ENCODE results near the gene RPGR. TPM values are rescaled to one million over a fixed set of nuclear protein-coding genes. Genes with fewer than 3 reads are reported as not detected.

Gene RPGR
- polyA plus RNA-seq, 1 donor (not counting 4 experiments of a cell fraction or from before 2014, with no cell fraction given) = 2.4 TPM

GRCh38 chrX:38273453-38273852 is 53.9 kb downstream of the RPGR start:
- no peaks in the 10 kb centered on the region for H3K9me1 ChIP-seq (ENCODE audit: control insufficient read depth, extremely low read depth, insufficient read depth, low read length)
- no peaks in the 10 kb centered on the region for H4K20me1 ChIP-seq (ENCODE audit: control insufficient read depth, extremely low read depth, insufficient read depth, low read length)
- H3K9ac ChIP-seq (ENCODE audit: control insufficient read depth, extremely low read depth, insufficient read depth, low read length) = no peak overlapping the region
- H3K9me3 ChIP-seq (ENCODE audit: control insufficient read depth, low read depth, low read length) = no peaks in the 10 kb centered on the region
- no peaks in the 10 kb centered on the region for H3K79me2 ChIP-seq (ENCODE audit: control insufficient read depth, insufficient read depth, low read length)
- TF ChIP-seq EZH2 (IDR thresholded peaks at IDR 0.05; ENCODE audit: low read length) (no peak), CTCF (optimal IDR thresholded peaks at IDR 0.05 in 1 of 3, IDR thresholded peaks at IDR 0.05 in 1 of 3, conservative IDR thresholded peaks at IDR 0.05 in 1 of 3; ENCODE audit: extremely low read depth in 1 of 3, insufficient read depth in 2 of 3, low read length in 3 of 3) (no peak)
- no peaks in the 10 kb centered on the region for H3K27me3 ChIP-seq (ENCODE audit: control insufficient read depth, extremely low read depth, insufficient read depth, low read length)
- no peak overlapping the region for H3K27ac ChIP-seq (ENCODE audit: control insufficient read depth, insufficient read depth, low read length)
- no peak overlapping the region for H2AFZ ChIP-seq (ENCODE audit: control insufficient read depth, low read length)
- dilution Hi-C loops (cut with MboI; ENCODE audit: extremely low pct_ligation_motif_present, low sequenced_read_pairs) = no loop called here
- DNase-seq (ENCODE audit: low read depth, low spot score) = no peak
- H3K4me2 ChIP-seq (ENCODE audit: control insufficient read depth, extremely low read depth, insufficient read depth, low read depth, low read length) = no peak overlapping the region
- no peaks in the 10 kb centered on the region for H3K36me3 ChIP-seq (ENCODE audit: control insufficient read depth in 2 of 2, extremely low read depth in 1 of 2, insufficient read depth in 2 of 2, low read length in 2 of 2)
- H3K4me3 ChIP-seq (ENCODE audit: control insufficient read depth in 2 of 3, extremely low read depth in 1 of 3, insufficient read depth in 2 of 3, low read depth in 1 of 3, low read length in 3 of 3) = no peak overlapping the region
- no peak for FAIRE-seq
- H3K4me1 ChIP-seq (ENCODE audit: control insufficient read depth, extremely low read depth, insufficient read depth, low read length) = peaks cover 10% of the 10 kb centered on the region

- Histone ChIP-seq H2AFZ (ENCODE audit: control insufficient read depth, low read length) (no peak overlapping the region), H3K4me1 (ENCODE audit: control insufficient read depth, extremely low read depth, insufficient read depth, low read length) (peaks cover 9% of the 10 kb centered on the region), H3K27ac (ENCODE audit: control insufficient read depth, insufficient read depth, low read length) (no peak overlapping the region), H3K9me3 (ENCODE audit: control insufficient read depth, low read depth, low read length) (no peaks in the 10 kb centered on the region), H3K9ac (ENCODE audit: control insufficient read depth, extremely low read depth, insufficient read depth, low read length) (no peak overlapping the region), H4K20me1 (ENCODE audit: control insufficient read depth, extremely low read depth, insufficient read depth, low read length) (no peaks in the 10 kb centered on the region), H3K4me3 (ENCODE audit: control insufficient read depth in 2 of 3, extremely low read depth in 1 of 3, insufficient read depth in 2 of 3, low read depth in 1 of 3, low read length in 3 of 3) (no peak overlapping the region), H3K27me3 (ENCODE audit: control insufficient read depth, extremely low read depth, insufficient read depth, low read length) (no peaks in the 10 kb centered on the region), H3K4me2 (ENCODE audit: control insufficient read depth, extremely low read depth, insufficient read depth, low read depth, low read length) (no peak overlapping the region), H3K9me1 (ENCODE audit: control insufficient read depth, extremely low read depth, insufficient read depth, low read length) (no peaks in the 10 kb centered on the region), H3K36me3 (ENCODE audit: control insufficient read depth in 2 of 2, extremely low read depth in 1 of 2, insufficient read depth in 2 of 2, low read length in 2 of 2) (no peaks in the 10 kb centered on the region), H3K79me2 (ENCODE audit: control insufficient read depth, insufficient read depth, low read length) (no peaks in the 10 kb centered on the region)
- TF ChIP-seq EZH2 (IDR thresholded peaks at IDR 0.05; ENCODE audit: low read length) (no peak), CTCF (optimal IDR thresholded peaks at IDR 0.05 in 1 of 3, IDR thresholded peaks at IDR 0.05 in 1 of 3, conservative IDR thresholded peaks at IDR 0.05 in 1 of 3; ENCODE audit: extremely low read depth in 1 of 3, insufficient read depth in 2 of 3, low read length in 3 of 3) (no peak)
- DNase-seq (ENCODE audit: low read depth, low spot score) = no peak
- no peak for FAIRE-seq
- dilution Hi-C loops (cut with MboI; ENCODE audit: extremely low pct_ligation_motif_present, low sequenced_read_pairs) = no loop called here
Measured at GRCh38 chrX:38271154-38271716, 56.1 kb downstream of the RPGR start.

All from keratinocyte (primary cell).